Right lobe of liver (tissue), 6 donors: ENCODE measurements around the gene SPEM1. TPM values are rescaled to one million over a fixed set of nuclear protein-coding genes. Genes with fewer than 3 reads are reported as not detected.

ENCODE experiments used
- ATAC-seq, 4 donors: fragments of 200-7000 bp; cut with Tn5 transposase; one replicate each; pipeline ENCODE4 v1.9.1; 2020; ENCODE audit warnings: mild to moderate bottlenecking in 4 of 4, moderate library complexity in 4 of 4
- DNase-seq, 3 donors: peaks; one replicate each; pipeline ENCODE4 v3.0.0-alpha.2; 2020
- H3K27ac ChIP-seq, 3 donors: fragments of 200-600 bp; one replicate each; pipeline ENCODE4 v1.8.0; 2022
- H3K27me3 ChIP-seq, 2 donors: fragments of 200-600 bp; one replicate each; pipeline ENCODE4 v1.8.0; 2022
- H3K36me3 ChIP-seq, 4 donors: fragments of 200-600 bp; sonication (generic) in 1 of 4; one replicate each; pipeline versions ENCODE4 v1.5.1 to v1.8.0; 2017 to 2022; ENCODE audit warnings: control low read depth in 1 of 4
- H3K4me1 ChIP-seq, 4 donors: fragments of 200-600 bp; sonication (generic) in 1 of 4; one replicate each; pipeline versions ENCODE4 v1.5.1 to v1.8.0; 2017 to 2022; ENCODE audit warnings: control low read depth in 1 of 4
- H3K4me3 ChIP-seq, 3 donors: fragments of 200-600 bp; one replicate each; pipeline ENCODE4 v1.8.0; 2022
- H3K9me3 ChIP-seq, 4 donors: fragments of 200-600 bp; sonication (generic) in 1 of 4; one replicate each; pipeline versions ENCODE4 v1.5.1 to v1.8.0; 2017 to 2022; ENCODE audit warnings: control low read depth in 1 of 4
- POLR2A ChIP-seq: fragments of 450-650 bp; IDR thresholded peaks from one replicate; pipeline ENCODE4 v1.6.1; 2017; ENCODE audit warnings: antibody characterized with exemption, mild to moderate bottlenecking
- WGBS: methylation state at CpG from one replicate; pipeline ENCODE4 v1.1.6; 2018; ENCODE audit warnings: low coverage, low lambda C conversion rate; ENCODE audit not compliant: insufficient coverage; ENCODE audit errors: missing lambda C conversion rate; 5-methylcytosine and 5-hydroxymethylcytosine counted together
- intact Hi-C, 2 donors: fragments of 100-400 bp; cut with DNase I; formaldehyde crosslinking; loops; one replicate each; pipeline versions ENCODE4 v1.11.2 to v1.14.1; 2022
- long read RNA-seq: library from polyadenylated mRNA; unstranded; transcript quantifications from one replicate; pipeline ENCODE4 v2.0.0, GENCODE V29; 2019
- total RNA-seq, 6 experiments: library from RNA; depleted of rRNA in 2 of 6; stranded (reverse); fragments of >200 nt in 2 of 6; fragmentation: NEBNext Ultra II Directional in 3 of 6; extraction: Animal tissue kit (Norgen Biotek cat#: 25700) in 3 of 6; gene quantifications; one replicate each; pipeline versions ENCODE4 v1.1.0 to v1.2.4, GENCODE V29; 2016 to 2023
- TF ChIP-seq, protein P1 (sequence below), 4 donors: fragments of 200-600 bp in 3 of 4; fragments of 450-650 bp in 1 of 4; IDR thresholded peaks; one replicate each; pipeline versions ENCODE4 v1.5.1 to v1.8.0; 2016 to 2022; ENCODE audit warnings: antibody characterized with exemption in 4 of 4, mild to moderate bottlenecking in 2 of 4
- donor health status: DM: no; HTN: yes; CAD: no.
- donor health status: DM: no; HTN: no; CAD: no.
- donor health status: DM: no; HTN: no; CAD: no.
- donor health status: DM: no; HTN: yes; CAD: no.
- donor health status: DM: no; HTN: yes; CAD: no.

The SPEM1 gene, protein sequence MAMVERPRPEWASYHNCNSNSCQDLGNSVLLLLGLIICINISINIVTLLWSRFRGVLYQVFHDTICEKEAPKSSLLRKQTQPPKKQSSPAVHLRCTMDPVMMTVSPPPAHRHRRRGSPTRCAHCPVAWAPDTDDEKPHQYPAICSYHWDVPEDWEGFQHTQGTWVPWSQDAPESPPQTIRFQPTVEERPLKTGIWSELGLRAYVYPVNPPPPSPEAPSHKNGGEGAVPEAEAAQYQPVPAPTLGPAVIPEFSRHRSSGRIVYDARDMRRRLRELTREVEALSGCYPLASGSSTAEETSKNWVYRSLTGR
- not detected for total RNA-seq
- long read RNA-seq, result 0 reads

DNA sequence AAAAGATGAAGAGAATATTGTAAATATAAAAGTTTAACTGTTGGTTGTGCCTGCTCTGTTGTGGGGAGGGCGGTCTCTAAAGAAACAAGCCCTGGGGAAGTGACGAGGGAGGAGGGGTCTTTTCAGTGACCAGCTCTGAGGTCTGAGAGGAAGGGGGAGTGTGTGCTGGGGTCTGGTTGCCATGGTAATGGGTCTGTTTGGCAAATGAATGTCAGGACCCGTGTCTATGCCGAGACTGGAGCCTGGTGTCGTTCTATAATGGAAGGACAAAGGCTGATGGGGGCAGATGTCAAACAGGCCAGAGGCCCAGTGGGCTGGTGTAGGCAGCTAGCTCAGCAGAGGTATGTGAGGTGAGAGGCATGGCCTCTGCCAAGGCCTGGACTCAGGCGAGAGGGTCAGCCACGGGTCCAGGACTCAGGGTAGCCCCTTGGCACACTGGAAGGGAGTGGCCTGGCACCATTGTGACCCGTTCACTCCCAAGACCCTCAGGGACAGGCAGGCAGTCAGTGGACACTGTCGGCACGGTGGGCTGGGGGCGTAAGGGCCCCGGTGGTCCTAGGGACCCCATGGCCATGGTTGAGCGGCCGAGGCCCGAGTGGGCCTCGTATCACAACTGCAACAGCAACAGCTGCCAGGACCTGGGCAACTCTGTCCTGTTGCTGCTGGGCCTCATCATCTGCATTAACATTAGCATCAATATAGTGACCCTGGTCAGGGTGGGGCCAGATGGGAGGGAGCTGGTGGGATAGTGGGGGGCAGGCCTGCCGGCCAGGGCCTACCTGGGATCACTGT, at the start of gene SPEM1:
Gene SPEM1 (plus strand): TSS at position 506 of the 792 bp plus-strand sequence. CDS start 61 bp downstream, at position 567.
- DNase-seq (no peak), ATAC-seq (no peak)
- intact Hi-C loops, result no loop called here
- H3K9me3 ChIP-seq, result no peaks in the 10 kb centered on the region
- TF ChIP-seq POLR2A, result no peak
- TF ChIP-seq, protein P1, sequence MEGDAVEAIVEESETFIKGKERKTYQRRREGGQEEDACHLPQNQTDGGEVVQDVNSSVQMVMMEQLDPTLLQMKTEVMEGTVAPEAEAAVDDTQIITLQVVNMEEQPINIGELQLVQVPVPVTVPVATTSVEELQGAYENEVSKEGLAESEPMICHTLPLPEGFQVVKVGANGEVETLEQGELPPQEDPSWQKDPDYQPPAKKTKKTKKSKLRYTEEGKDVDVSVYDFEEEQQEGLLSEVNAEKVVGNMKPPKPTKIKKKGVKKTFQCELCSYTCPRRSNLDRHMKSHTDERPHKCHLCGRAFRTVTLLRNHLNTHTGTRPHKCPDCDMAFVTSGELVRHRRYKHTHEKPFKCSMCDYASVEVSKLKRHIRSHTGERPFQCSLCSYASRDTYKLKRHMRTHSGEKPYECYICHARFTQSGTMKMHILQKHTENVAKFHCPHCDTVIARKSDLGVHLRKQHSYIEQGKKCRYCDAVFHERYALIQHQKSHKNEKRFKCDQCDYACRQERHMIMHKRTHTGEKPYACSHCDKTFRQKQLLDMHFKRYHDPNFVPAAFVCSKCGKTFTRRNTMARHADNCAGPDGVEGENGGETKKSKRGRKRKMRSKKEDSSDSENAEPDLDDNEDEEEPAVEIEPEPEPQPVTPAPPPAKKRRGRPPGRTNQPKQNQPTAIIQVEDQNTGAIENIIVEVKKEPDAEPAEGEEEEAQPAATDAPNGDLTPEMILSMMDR (IDR thresholded peaks at IDR 0.05), result no peak
- no peaks in the 10 kb centered on the region for H3K4me1 ChIP-seq
- no peak within 1 kb of the TSS for H3K27ac ChIP-seq
- H3K4me3 ChIP-seq, result no peak within 1 kb of the TSS
- H3K36me3 ChIP-seq, result no peaks in the 10 kb centered on the region
- 52% methylated on average over 5 of the region's 17 CpGs for WGBS
- no peaks in the 10 kb centered on the region for H3K27me3 ChIP-seq

DNA sequence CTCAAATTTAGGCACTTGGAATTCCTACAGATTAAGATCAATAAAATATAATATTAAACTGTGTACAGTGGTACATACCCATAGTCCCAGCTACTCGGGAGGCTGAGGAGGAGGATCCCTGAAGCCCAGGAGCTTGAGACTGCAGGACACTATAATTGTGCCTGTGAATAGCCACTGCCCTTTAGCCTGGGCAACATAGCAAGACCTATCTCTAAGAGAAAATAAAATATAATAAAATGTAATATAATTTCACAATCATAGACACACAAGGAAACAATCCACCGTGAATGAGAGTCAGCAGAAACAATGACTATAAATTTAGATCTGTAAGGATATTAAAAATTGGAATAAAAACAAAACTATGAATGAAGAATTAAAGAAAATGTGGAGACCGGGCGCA, 49.3 kb upstream of the SPEM1 start:
- intact Hi-C loops, result no loop called here
- no peaks in the 10 kb centered on the region for H3K9me3 ChIP-seq
- no peak overlapping the region for H3K27ac ChIP-seq
- H3K4me1 ChIP-seq, result no peaks in the 10 kb centered on the region
- H3K4me3 ChIP-seq, result no peak overlapping the region
- H3K36me3 ChIP-seq, result no peaks in the 10 kb centered on the region
- H3K27me3 ChIP-seq, result no peaks in the 10 kb centered on the region
- ATAC-seq (no peak), DNase-seq (no peak)
- 87% methylated on average over 4 of the region's 4 CpGs for WGBS
- no peak for TF ChIP-seq POLR2A
- TF ChIP-seq, protein P1 (IDR thresholded peaks at IDR 0.05), result no peak

DNA sequence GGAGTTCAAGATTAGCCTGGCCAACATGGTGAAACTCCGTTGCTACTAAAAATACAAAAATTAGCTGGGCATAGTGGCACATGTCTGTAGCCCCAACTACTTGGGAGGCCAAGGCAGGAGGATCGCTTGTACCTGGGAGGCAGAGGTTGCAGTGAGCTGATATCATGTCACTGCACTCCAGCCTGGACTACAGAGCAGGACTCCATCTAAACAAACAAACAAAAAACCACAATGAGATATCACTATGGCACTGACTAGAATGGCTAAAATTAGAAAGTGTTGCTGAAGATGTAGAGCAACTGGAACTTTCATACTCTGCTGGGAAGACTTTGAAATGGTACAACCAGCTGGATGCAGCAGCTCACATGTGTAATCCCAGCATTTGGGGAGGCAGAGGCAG, 45.8 kb upstream of the SPEM1 start:
- intact Hi-C loops, result no loop called here
- no peaks in the 10 kb centered on the region for H3K27me3 ChIP-seq
- no peak for TF ChIP-seq POLR2A
- TF ChIP-seq, protein P1 (IDR thresholded peaks at IDR 0.05), result no peak
- no peak overlapping the region for H3K4me3 ChIP-seq
- H3K9me3 ChIP-seq, result no peaks in the 10 kb centered on the region
- DNase-seq, result no peak
- WGBS, result no CpG with 5 or more reads among the region's 2 CpGs
- no peaks in the 10 kb centered on the region for H3K4me1 ChIP-seq
- no peak for ATAC-seq
- no peaks in the 10 kb centered on the region for H3K36me3 ChIP-seq
- H3K27ac ChIP-seq, result no peak overlapping the region

DNA sequence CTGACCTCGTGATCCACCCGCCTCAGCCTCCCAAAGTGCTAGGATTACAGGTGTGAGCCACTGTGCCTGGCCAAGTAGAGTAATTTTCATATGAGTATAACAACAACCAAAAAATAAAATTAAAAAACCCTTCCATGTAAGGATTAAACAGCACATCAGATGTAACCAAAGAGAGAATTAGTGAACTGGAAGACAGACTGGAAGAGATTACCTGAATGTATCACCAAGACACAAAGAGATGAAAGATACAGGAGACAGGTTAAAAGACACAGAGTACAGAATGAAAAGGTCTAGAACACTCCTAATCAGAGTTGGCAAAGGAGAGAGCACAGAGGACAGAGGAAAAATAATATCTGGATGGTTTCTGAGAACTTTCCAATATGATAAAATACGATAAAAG, 41.0 kb upstream of the SPEM1 start:
- DNase-seq, result no peak
- H3K27me3 ChIP-seq, result no peaks in the 10 kb centered on the region
- TF ChIP-seq, protein P1 (IDR thresholded peaks at IDR 0.05), result no peak
- TF ChIP-seq POLR2A, result no peak
- H3K4me3 ChIP-seq, result no peak overlapping the region
- intact Hi-C loops, result no loop called here
- 92% methylated on average over 3 of the region's 3 CpGs for WGBS
- H3K4me1 ChIP-seq, result peaks cover 0 to 10% (median 0%) of the 10 kb centered on the region in 4 donors
- H3K27ac ChIP-seq, result no peak overlapping the region
- no peaks in the 10 kb centered on the region for H3K36me3 ChIP-seq
- ATAC-seq, result no peak
- H3K9me3 ChIP-seq, result no peaks in the 10 kb centered on the region
